DOHH2 (cell line): ENCODE results near the gene VIM.

Experiments
- H3F3A ChIP-seq: fragments of 200-600 bp; sonication (generic), shearing (Covaris generic); 2 replicates; pipeline ENCODE4 v1.6.0; 2016; ENCODE audit warnings: antibody characterized with exemption, mild to moderate bottlenecking; ENCODE audit not compliant: control insufficient read depth, insufficient read depth
- H3K27ac ChIP-seq: fragments of 200-600 bp; sonication (generic); 2 replicates; pipeline ENCODE4 v1.5.1; 2014; ENCODE audit warnings: low read depth, mild to moderate bottlenecking, low read length, moderate library complexity
- H3K27me3 ChIP-seq: fragments of 200-600 bp; sonication (generic); 2 replicates; pipeline ENCODE4 v1.6.1; 2014; ENCODE audit warnings: mild to moderate bottlenecking, low read length, mixed read lengths; ENCODE audit not compliant: control insufficient read depth
- H3K36me3 ChIP-seq: fragments of 200-600 bp; sonication (generic); 2 replicates; pipeline ENCODE4 v1.6.1; 2014; ENCODE audit warnings: mild to moderate bottlenecking, low read length, moderate library complexity, mixed read lengths; ENCODE audit not compliant: control insufficient read depth
- H3K4me1 ChIP-seq: fragments of 200-600 bp; sonication (generic); 2 replicates; pipeline ENCODE4 v1.6.1; 2014; ENCODE audit warnings: mild to moderate bottlenecking, low read length, mixed read lengths; ENCODE audit not compliant: control insufficient read depth
- H3K4me2 ChIP-seq: fragments of 200-600 bp; sonication (generic); 2 replicates; pipeline ENCODE4 v1.6.0; 2014; ENCODE audit warnings: mild to moderate bottlenecking, low read length, moderate library complexity
- H3K4me3 ChIP-seq: fragments of 200-600 bp; sonication (generic); 2 replicates; pipeline ENCODE4 v1.5.1; 2014; ENCODE audit warnings: mild to moderate bottlenecking, low read length, mixed read lengths
- H3K79me2 ChIP-seq: fragments of 200-600 bp; sonication (generic); 2 replicates; pipeline ENCODE4 v1.6.1; 2014; ENCODE audit warnings: mild to moderate bottlenecking, low read length, mixed read lengths; ENCODE audit not compliant: control insufficient read depth
- H3K9me2 ChIP-seq: fragments of 200-600 bp; sonication (generic); replicated peaks from 2 replicates; pipeline ENCODE4 v1.6.1; 2014; ENCODE audit warnings: mild to moderate bottlenecking, low read length, mixed read lengths; ENCODE audit not compliant: control insufficient read depth
- H3K9me3 ChIP-seq: fragments of 200-600 bp; sonication (generic); 2 replicates; pipeline ENCODE4 v1.6.1; 2014; ENCODE audit warnings: antibody characterized with exemption, low read length, mixed read lengths; ENCODE audit not compliant: control insufficient read depth, insufficient read depth
- H4K20me1 ChIP-seq: fragments of 200-600 bp; sonication (generic); 2 replicates; pipeline ENCODE4 v1.6.0; 2014; ENCODE audit warnings: low read depth, mild to moderate bottlenecking, antibody characterized with exemption, low read length, moderate library complexity; ENCODE audit not compliant: control insufficient read depth, insufficient read depth
- CTCF ChIP-seq: fragments of 200-600 bp; sonication (generic); IDR thresholded peaks from one replicate; pipeline ENCODE4 v1.5.1; 2014; ENCODE audit warnings: antibody characterized with exemption, mild to moderate bottlenecking, low read depth, low read length; ENCODE audit not compliant: poor library complexity, severe bottlenecking
- EZH2phosphoT487 ChIP-seq: fragments of 200-600 bp; sonication (generic); IDR thresholded peaks from 2 replicates; pipeline ENCODE4 v1.6.1; 2017; ENCODE audit warnings: borderline replicate concordance, mild to moderate bottlenecking, antibody characterized with exemption, low read length, moderate library complexity, mixed read lengths

Gene VIM

DNA sequence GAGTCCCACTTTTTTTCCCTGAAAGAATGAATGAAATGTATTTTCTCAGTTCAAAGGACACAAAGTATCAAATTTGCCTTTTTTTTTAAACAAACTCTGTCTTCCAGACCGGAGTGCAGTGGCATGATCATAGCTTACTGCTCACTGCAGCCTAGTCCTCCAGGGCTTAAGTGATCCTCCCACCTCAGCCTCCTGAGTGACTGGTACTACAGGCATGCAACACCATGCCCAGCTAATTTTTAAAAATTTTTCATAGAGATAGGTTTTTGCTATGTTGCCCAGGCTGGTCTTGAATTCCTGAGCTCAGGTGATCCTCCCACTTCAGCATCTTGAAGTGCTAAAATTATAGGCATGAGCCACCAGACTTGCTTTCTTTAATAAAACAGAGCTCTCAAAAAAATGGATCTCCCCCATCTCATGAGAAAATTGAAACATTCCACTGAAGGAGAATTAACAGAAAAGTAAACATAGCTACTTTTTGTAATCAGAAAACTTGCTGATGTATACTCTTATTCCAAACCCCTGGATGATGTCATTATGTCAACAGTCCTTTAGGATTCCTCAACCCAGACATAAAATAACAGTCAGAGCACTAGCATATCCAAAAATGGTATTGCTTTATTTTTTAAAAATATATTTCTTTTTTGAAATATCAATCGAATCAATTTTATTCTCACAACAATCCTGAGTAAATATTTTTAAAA lies 14.2 kb upstream of the VIM start:
- Histone ChIP-seq H3K4me2 (no peak overlapping the region), H3F3A (no peaks in the 10 kb centered on the region), H3K27me3 (0 out of 2 replicates have a peak, but pooled peaks cover 10% of the 10 kb centered on the region), H3K9me3 (no peaks in the 10 kb centered on the region), H3K4me1 (no peaks in the 10 kb centered on the region), H3K27ac (no peak overlapping the region), H3K4me3 (no peak overlapping the region), H3K9me2 (no peaks in the 10 kb centered on the region), H4K20me1 (no peaks in the 10 kb centered on the region), H3K79me2 (no peaks in the 10 kb centered on the region), H3K36me3 (no peaks in the 10 kb centered on the region)
- TF ChIP-seq CTCF (no peak), EZH2phosphoT487 (no peak)

GRCh38 chr10:17214526-17214925 lies 13.5 kb upstream of the VIM start:
- Histone ChIP-seq H3K4me1 (no peaks in the 10 kb centered on the region), H3K36me3 (no peaks in the 10 kb centered on the region), H3K27me3 (0 out of 2 replicates have a peak, but pooled peaks cover 6% of the 10 kb centered on the region), H3K9me3 (no peaks in the 10 kb centered on the region), H4K20me1 (no peaks in the 10 kb centered on the region), H3K79me2 (no peaks in the 10 kb centered on the region), H3F3A (no peaks in the 10 kb centered on the region), H3K27ac (no peak overlapping the region), H3K4me2 (no peak overlapping the region), H3K9me2 (no peaks in the 10 kb centered on the region), H3K4me3 (no peak overlapping the region)
- TF ChIP-seq EZH2phosphoT487 (no peak), CTCF (no peak)

DNA sequence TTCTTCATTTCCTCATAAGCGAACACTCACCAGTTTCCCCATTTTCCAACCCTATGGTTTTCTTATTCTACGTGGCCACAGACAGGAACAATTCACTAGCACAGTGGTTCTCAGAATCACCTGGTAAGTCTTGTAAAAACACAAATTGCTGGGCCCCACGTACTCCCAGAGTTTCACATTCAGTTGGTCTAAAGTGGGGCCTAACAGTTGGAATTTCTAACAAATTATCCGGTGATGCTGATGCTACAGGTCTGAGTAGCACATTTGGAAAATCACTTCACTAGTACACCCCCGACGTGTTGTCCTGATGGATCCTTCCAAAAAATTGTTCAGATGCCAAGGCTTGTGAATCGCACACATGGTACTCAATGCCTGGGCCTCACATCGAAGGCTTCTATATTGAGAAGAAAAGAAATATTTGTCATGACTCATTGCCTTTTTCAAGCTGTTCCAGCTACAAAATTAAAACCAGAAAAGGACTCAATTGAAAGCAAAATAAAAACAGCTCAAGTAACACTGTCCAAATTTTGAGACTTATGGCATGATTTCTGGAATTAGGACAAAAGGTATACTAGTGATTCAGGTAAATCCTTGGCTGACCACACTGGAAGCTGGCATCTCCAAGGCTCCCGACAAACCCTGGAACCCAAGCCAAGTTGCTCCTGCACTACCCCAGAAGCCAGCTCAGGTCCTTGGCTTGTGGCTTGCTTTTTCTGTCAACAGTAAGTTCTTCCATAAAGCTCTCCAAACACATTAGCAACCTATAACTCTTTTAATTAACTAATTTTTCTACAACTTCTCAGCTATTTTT lies 12.9 kb upstream of the VIM start:
- H3K4me3 ChIP-seq = no peak overlapping the region
- no peak overlapping the region for H3K4me2 ChIP-seq

More for the DNA sequence above, 12.9 kb upstream of the VIM start:
- Histone ChIP-seq H3K9me2 (no peaks in the 10 kb centered on the region), H4K20me1 (no peaks in the 10 kb centered on the region), H3K27ac (no peak overlapping the region), H3K36me3 (no peaks in the 10 kb centered on the region), H3K9me3 (no peaks in the 10 kb centered on the region), H3K27me3 (0 out of 2 replicates have a peak, but pooled peaks cover 6% of the 10 kb centered on the region), H3K79me2 (no peaks in the 10 kb centered on the region), H3K4me1 (no peaks in the 10 kb centered on the region), H3F3A (no peaks in the 10 kb centered on the region)
- TF ChIP-seq CTCF (no peak), EZH2phosphoT487 (no peak)
